Measurements from ENCODE around the gene STPG1.

The STPG1 gene

DNA sequence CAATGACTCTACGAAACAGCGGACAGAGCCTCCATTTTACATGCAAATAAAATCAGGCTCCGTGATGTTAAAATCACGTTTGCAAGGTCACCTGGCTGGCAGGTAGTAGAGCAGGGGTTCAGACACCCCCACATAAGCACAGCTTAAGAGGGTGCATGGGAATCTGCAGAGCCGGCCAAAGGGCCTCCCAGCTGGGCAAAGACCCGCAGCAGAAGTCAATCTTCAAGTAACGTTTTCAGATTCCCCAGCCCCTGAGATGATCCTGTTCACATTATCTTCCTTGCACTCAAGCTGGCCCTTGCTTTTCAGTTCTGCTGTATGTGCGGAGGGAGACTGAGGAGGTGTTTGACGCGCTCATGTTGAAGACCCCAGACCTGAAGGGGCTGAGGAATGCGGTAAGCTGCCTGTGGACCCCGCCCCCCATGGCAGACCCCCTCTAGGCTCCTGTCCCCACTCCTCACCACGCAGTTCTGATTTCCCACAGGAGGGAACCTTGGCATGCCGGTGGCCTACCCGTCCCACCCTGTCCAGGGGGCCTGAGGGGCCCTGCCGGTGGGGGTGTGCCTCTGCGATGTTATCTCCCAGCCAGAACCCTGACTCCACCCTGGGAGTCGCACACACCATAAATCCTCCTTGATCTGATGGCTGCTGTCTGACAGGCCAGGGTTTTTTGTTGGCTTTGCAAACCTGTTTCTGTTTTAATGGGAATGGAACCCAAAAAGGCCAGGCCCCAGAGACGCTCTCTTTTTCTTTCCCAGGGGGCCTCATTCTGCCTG is 66.2 kb downstream of the STPG1 start:
- no peak for DNase-seq

DNA sequence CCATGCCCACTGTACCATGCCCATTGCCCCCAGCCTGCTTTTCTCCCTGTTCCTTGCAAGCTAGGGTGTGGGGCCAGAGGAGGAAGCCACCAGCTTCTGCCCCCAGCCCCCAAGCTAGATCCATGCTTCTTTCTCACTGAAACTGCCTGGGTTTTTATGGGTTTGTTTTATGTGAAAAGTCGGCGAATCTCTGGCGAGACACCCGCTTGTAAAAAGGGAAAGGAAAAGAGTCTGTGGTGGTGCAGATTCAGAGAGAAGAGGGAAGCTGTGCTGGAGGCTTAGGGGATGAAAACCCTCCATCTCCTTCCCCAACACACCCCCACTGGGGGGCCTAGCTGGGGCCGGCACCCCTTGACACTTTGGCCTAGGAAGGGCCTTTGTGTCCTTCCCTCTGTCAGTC is 68.2 kb downstream of the STPG1 start:
- in situ Hi-C loops (cut with HindIII; ENCODE audit: low pct_ligation_motif_present, low sequenced_read_pairs), result no loop called here
- DNase-seq, result no peak
- TF ChIP-seq, protein P1, sequence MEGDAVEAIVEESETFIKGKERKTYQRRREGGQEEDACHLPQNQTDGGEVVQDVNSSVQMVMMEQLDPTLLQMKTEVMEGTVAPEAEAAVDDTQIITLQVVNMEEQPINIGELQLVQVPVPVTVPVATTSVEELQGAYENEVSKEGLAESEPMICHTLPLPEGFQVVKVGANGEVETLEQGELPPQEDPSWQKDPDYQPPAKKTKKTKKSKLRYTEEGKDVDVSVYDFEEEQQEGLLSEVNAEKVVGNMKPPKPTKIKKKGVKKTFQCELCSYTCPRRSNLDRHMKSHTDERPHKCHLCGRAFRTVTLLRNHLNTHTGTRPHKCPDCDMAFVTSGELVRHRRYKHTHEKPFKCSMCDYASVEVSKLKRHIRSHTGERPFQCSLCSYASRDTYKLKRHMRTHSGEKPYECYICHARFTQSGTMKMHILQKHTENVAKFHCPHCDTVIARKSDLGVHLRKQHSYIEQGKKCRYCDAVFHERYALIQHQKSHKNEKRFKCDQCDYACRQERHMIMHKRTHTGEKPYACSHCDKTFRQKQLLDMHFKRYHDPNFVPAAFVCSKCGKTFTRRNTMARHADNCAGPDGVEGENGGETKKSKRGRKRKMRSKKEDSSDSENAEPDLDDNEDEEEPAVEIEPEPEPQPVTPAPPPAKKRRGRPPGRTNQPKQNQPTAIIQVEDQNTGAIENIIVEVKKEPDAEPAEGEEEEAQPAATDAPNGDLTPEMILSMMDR (IDR thresholded peaks at IDR 0.05; ENCODE audit: low read depth, low read length, missing control alignments), result no peak
- no peak overlapping the region for H3K4me3 ChIP-seq (ENCODE audit: low read depth, low read length)
- H3K27ac ChIP-seq, result no peak overlapping the region
- no peaks in the 10 kb centered on the region for H3K36me3 ChIP-seq (replicated peaks)
- peaks cover 10% of the 10 kb centered on the region for H3K27me3 ChIP-seq (replicated peaks)

More for the DNA sequence above, 66.2 kb downstream of the STPG1 start:
- TF ChIP-seq, protein P1 (IDR thresholded peaks at IDR 0.05; ENCODE audit: low read depth, low read length, missing control alignments), result no peak
- H3K27me3 ChIP-seq (replicated peaks), result peaks cover 10% of the 10 kb centered on the region
- H3K36me3 ChIP-seq (replicated peaks), result no peaks in the 10 kb centered on the region
- no peak overlapping the region for H3K27ac ChIP-seq
- H3K4me3 ChIP-seq (ENCODE audit: low read depth, low read length), result no peak overlapping the region
- in situ Hi-C loops (cut with HindIII; ENCODE audit: low pct_ligation_motif_present, low sequenced_read_pairs), result no loop called here

DNA sequence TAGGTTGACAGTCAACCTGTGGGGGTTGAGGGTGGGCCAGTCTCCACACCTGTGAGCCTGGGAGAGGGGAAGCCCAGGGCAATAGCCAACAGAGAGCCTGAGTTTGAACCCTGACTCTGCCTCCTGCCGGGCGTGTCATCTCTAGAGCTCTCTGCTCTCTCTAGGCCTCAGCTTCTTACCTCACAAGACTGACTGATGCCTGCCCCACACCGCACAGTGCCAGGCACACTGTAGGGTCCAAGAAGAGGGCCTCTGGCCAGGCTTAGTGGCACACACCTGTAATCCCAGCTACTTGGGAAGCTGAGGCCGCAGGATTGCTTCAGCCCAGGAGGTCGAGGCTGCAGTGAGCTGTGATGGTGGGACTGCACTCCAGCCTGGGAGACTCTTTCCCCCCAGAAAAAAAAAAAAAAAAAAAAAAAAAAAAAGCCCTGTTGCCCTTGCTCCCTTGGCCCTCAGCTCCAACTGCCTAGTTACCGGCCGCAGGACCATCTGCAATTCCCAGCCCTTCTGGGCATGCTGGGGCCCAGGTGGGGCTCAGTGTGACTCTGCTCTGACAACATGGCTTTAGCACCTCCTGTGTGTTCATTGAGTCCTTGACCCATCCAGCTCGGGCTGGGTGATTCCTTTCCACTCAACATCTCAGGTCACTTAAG is 69.4 kb downstream of the STPG1 start:
- no peak for DNase-seq
- TF ChIP-seq, protein P1 (IDR thresholded peaks at IDR 0.05; ENCODE audit: low read depth, low read length, missing control alignments), result no peak
- Histone ChIP-seq H3K27me3 (replicated peaks) (peaks cover 10% of the 10 kb centered on the region), H3K4me3 (ENCODE audit: low read depth, low read length) (no peak overlapping the region), H3K36me3 (replicated peaks) (no peaks in the 10 kb centered on the region), H3K27ac (no peak overlapping the region)
- in situ Hi-C loops (cut with HindIII; ENCODE audit: low pct_ligation_motif_present, low sequenced_read_pairs), result no loop called here

DNA sequence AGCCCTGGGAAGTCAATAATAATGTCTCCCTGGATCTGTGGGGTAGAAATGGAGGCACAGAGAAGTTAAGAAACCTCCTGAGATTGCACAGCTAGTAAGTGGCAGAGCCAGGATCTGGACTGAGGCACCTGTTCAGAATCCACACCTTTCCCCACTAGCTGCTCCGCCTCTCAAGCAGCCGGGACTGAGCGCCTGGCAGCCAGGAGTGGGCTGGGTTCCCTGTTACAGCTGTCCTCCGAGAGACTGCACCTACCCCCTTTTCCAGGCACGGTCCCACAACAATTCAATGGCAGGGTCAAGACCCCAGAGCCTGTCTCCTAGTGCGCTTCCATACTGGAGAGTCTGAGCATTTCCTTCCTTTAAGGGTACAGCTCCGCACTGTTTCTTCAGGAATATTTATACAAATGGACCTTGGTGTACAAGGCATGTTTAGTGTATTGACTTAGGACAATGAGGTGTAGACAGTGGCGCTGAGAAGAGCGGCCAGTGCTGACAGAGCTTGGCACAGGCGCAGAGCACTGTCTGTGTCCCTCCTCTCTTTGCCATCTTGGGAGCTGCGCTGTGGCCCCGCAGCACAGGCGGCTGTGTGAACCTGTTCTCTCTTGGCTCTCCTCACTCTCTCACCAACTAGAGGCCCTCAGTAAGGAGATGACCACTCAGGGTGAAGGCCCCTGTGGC is 70.0 kb downstream of the STPG1 start:
- TF ChIP-seq, protein P1 (IDR thresholded peaks at IDR 0.05; ENCODE audit: low read depth, low read length, missing control alignments), result no peak
- no peaks in the 10 kb centered on the region for H3K36me3 ChIP-seq (replicated peaks)
- peaks cover 10% of the 10 kb centered on the region for H3K27me3 ChIP-seq (replicated peaks)
- no peak overlapping the region for H3K4me3 ChIP-seq (ENCODE audit: low read depth, low read length)
- in situ Hi-C loops (cut with HindIII; ENCODE audit: low pct_ligation_motif_present, low sequenced_read_pairs), result no loop called here
- DNase-seq, result no peak
- H3K27ac ChIP-seq, result no peak overlapping the region

DNA sequence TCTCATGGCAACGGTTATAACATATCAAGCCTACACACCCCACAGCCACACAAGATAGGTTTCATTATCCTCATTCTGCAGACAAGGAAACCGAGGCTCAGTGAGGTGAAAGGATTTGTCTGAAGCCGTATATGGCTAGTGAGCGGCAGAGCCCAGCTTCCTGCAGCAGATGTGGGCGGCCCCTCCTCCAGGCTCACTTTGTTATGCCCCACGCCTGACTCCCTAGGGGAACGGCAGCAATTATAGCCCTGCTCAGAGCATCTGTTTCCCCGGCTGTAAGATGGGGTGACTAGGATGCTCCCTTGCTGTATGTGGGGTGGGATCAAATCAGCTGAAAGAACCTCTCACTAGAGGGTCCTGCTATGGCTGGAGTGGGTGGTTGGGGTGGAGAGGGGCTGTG is 72.3 kb downstream of the STPG1 start:
- in situ Hi-C loops (cut with HindIII; ENCODE audit: low pct_ligation_motif_present, low sequenced_read_pairs), result no loop called here
- no peak overlapping the region for H3K4me3 ChIP-seq (ENCODE audit: low read depth, low read length)
- no peak overlapping the region for H3K27ac ChIP-seq
- DNase-seq, result no peak
- H3K27me3 ChIP-seq (replicated peaks), result peaks cover 10% of the 10 kb centered on the region
- H3K36me3 ChIP-seq (replicated peaks), result no peaks in the 10 kb centered on the region
- TF ChIP-seq, protein P1 (IDR thresholded peaks at IDR 0.05; ENCODE audit: low read depth, low read length, missing control alignments), result no peak
